IPS-18a (cell line): ENCODE results near the gene TRIM44.
"Not testable (repeated sequence)": the region's sequence is repeated elsewhere in the genome, so short reads cannot be mapped to it uniquely, and the experiment has no call there.

Experiments
- H3K27ac ChIP-seq: one replicate; pipeline ENCODE4 v1.5.1; 2013; ENCODE audit warnings: low read length
- H3K27me3 ChIP-seq: one replicate; pipeline ENCODE4 v1.6.1; 2013; ENCODE audit warnings: mild to moderate bottlenecking, low read length; ENCODE audit not compliant: control insufficient read depth, insufficient read depth
- H3K36me3 ChIP-seq: one replicate; pipeline ENCODE4 v1.6.1; 2013; ENCODE audit warnings: low read depth, low read length; ENCODE audit not compliant: control insufficient read depth
- H3K4me1 ChIP-seq: one replicate; pipeline ENCODE4 v1.6.1; 2013; ENCODE audit warnings: low read depth, low read length; ENCODE audit not compliant: control insufficient read depth
- H3K4me3 ChIP-seq: one replicate; pipeline ENCODE4 v1.5.1; 2013; ENCODE audit warnings: low read length
- H3K9ac ChIP-seq: one replicate; pipeline ENCODE4 v1.6.1; 2013; ENCODE audit warnings: mild to moderate bottlenecking, low read length, moderate library complexity
- H3K9me3 ChIP-seq: one replicate; pipeline ENCODE4 v1.6.1; 2013; ENCODE audit warnings: low read depth, low read length; ENCODE audit not compliant: control insufficient read depth

TRIM44 gene

GRCh38 chr11:35815556-35816315 is 153.2 kb downstream of the TRIM44 start:
- H3K27me3 ChIP-seq: no peaks in the 10 kb centered on the region
- no peaks in the 10 kb centered on the region for H3K9me3 ChIP-seq
- no peak overlapping the region for H3K27ac ChIP-seq
- no peaks in the 10 kb centered on the region for H3K36me3 ChIP-seq
- no peak overlapping the region for H3K9ac ChIP-seq
- no peaks in the 10 kb centered on the region for H3K4me1 ChIP-seq
- H3K4me3 ChIP-seq: no peak overlapping the region

- no peaks in the 10 kb centered on the region for H3K9me3 ChIP-seq
- H3K4me3 ChIP-seq: no peak overlapping the region
- H3K9ac ChIP-seq: no peak overlapping the region
- H3K27ac ChIP-seq: no peak overlapping the region
- H3K36me3 ChIP-seq: no peaks in the 10 kb centered on the region
- H3K27me3 ChIP-seq: no peaks in the 10 kb centered on the region
- H3K4me1 ChIP-seq: no peaks in the 10 kb centered on the region
Measured at GRCh38 chr11:35820614-35821013, 158.0 kb downstream of the TRIM44 start.

- H3K27ac ChIP-seq: no peak overlapping the region
- no peak overlapping the region for H3K4me3 ChIP-seq
- no peaks in the 10 kb centered on the region for H3K36me3 ChIP-seq
- no peaks in the 10 kb centered on the region for H3K4me1 ChIP-seq
- H3K27me3 ChIP-seq: no peaks in the 10 kb centered on the region
- no peak overlapping the region for H3K9ac ChIP-seq
- no peaks in the 10 kb centered on the region for H3K9me3 ChIP-seq
Measured at GRCh38 chr11:35822815-35823495, 160.4 kb downstream of the TRIM44 start.

- no peaks in the 10 kb centered on the region for H3K9me3 ChIP-seq
- no peaks in the 10 kb centered on the region for H3K27me3 ChIP-seq
- no peaks in the 10 kb centered on the region for H3K36me3 ChIP-seq
- H3K9ac ChIP-seq: no peak overlapping the region
- H3K4me1 ChIP-seq: no peaks in the 10 kb centered on the region
- H3K27ac ChIP-seq: no peak overlapping the region
- no peak overlapping the region for H3K4me3 ChIP-seq
Measured at GRCh38 chr11:35823742-35824298, 161.2 kb downstream of the TRIM44 start.

GRCh38 chr11:35825386-35825785 is 162.8 kb downstream of the TRIM44 start:
- Histone ChIP-seq H3K4me1 (no peaks in the 10 kb centered on the region), H3K27me3 (no peaks in the 10 kb centered on the region), H3K4me3 (no peak overlapping the region), H3K36me3 (no peaks in the 10 kb centered on the region), H3K9me3 (no peaks in the 10 kb centered on the region), H3K27ac (no peak overlapping the region), H3K9ac (no peak overlapping the region)

- Histone ChIP-seq H3K4me3 (no peak overlapping the region), H3K27ac (no peak overlapping the region), H3K36me3 (no peaks in the 10 kb centered on the region), H3K27me3 (no peaks in the 10 kb centered on the region), H3K9ac (no peak overlapping the region), H3K9me3 (no peaks in the 10 kb centered on the region), H3K4me1 (no peaks in the 10 kb centered on the region)
Measured at GRCh38 chr11:35826006-35826405, 163.4 kb downstream of the TRIM44 start.

- no peaks in the 10 kb centered on the region for H3K4me1 ChIP-seq
- H3K36me3 ChIP-seq: no peaks in the 10 kb centered on the region
- H3K27me3 ChIP-seq: no peaks in the 10 kb centered on the region
- no peaks in the 10 kb centered on the region for H3K9me3 ChIP-seq
- no peak overlapping the region for H3K27ac ChIP-seq
- H3K9ac ChIP-seq: no peak overlapping the region
- H3K4me3 ChIP-seq: no peak overlapping the region
Measured at GRCh38 chr11:35826949-35827348, 164.4 kb downstream of the TRIM44 start.

- Histone ChIP-seq H3K9ac (no peak overlapping the region), H3K36me3 (no peaks in the 10 kb centered on the region), H3K27me3 (no peaks in the 10 kb centered on the region), H3K27ac (no peak overlapping the region), H3K9me3 (no peaks in the 10 kb centered on the region), H3K4me1 (no peaks in the 10 kb centered on the region), H3K4me3 (no peak overlapping the region)
Measured at GRCh38 chr11:35836205-35836604, 173.6 kb downstream of the TRIM44 start.

GRCh38 chr11:35838071-35838470 is 175.5 kb downstream of the TRIM44 start:
- Histone ChIP-seq H3K9ac (no peak overlapping the region), H3K9me3 (no peaks in the 10 kb centered on the region), H3K4me3 (no peak overlapping the region), H3K4me1 (no peaks in the 10 kb centered on the region), H3K27ac (no peak overlapping the region), H3K27me3 (no peaks in the 10 kb centered on the region), H3K36me3 (no peaks in the 10 kb centered on the region)

- not testable (repeated sequence) for H3K36me3 ChIP-seq, H3K9me3 ChIP-seq, H3K27ac ChIP-seq, H3K4me1 ChIP-seq, H3K9ac ChIP-seq, H3K27me3 ChIP-seq, H3K4me3 ChIP-seq
Measured at GRCh38 chr11:35838697-35839367, 176.3 kb downstream of the TRIM44 start.

- no peaks in the 10 kb centered on the region for H3K9me3 ChIP-seq
- H3K4me1 ChIP-seq: no peaks in the 10 kb centered on the region
- H3K4me3 ChIP-seq: no peak overlapping the region
- no peaks in the 10 kb centered on the region for H3K36me3 ChIP-seq
- no peak overlapping the region for H3K27ac ChIP-seq
- H3K27me3 ChIP-seq: no peaks in the 10 kb centered on the region
- no peak overlapping the region for H3K9ac ChIP-seq
Measured at GRCh38 chr11:35839368-35840161, 177.0 kb downstream of the TRIM44 start.
